ENCODE results near the gene ERCC5. TPM values are rescaled to one million over a fixed set of nuclear protein-coding genes. Genes with fewer than 3 reads are reported as not detected.

Gene ERCC5
- total and polyA plus RNA-seq, 2 experiments from 2014 or later: 31.3 to 58.7 TPM

- H3K9me2 ChIP-seq (replicated peaks; ENCODE audit: insufficient read depth): no peaks in the 10 kb centered on the region
- H3K27ac ChIP-seq: no peak overlapping the region
- no peaks in the 10 kb centered on the region for H3K36me3 ChIP-seq (replicated peaks; ENCODE audit: insufficient read depth, low read depth)
- no peaks in the 10 kb centered on the region for H4K20me1 ChIP-seq (ENCODE audit: insufficient read depth, poor library complexity, severe bottlenecking)
- H3K4me3 ChIP-seq: no peak overlapping the region
- no peak for TF ChIP-seq EZH2phosphoT487 (IDR thresholded peaks at IDR 0.05; ENCODE audit: low read depth, severe bottlenecking, unreplicated experiment)
- no peak for TF ChIP-seq EZH2 (IDR thresholded peaks at IDR 0.05; ENCODE audit: borderline replicate concordance)
- no peak for TF ChIP-seq CTCF (IDR thresholded peaks at IDR 0.05; ENCODE audit: poor library complexity)
- no peak overlapping the region for H3K4me2 ChIP-seq
- DNase-seq (ENCODE audit: low spot score): no peak
- WGBS (ENCODE audit: low lambda C conversion rate, missing lambda C conversion rate): 82% methylated on average over 1 of the region's 1 CpG
- H3K79me2 ChIP-seq: peaks cover 2% of the 10 kb centered on the region
- H3K4me1 ChIP-seq (ENCODE audit: insufficient read depth): no peaks in the 10 kb centered on the region
- no peaks in the 10 kb centered on the region for H3K9me3 ChIP-seq (ENCODE audit: low read depth)
- no peak overlapping the region for H2AFZ ChIP-seq
- no peaks in the 10 kb centered on the region for H3K27me3 ChIP-seq
Observed at GRCh38 chr13:102872531-102872930, 26.7 kb downstream of the ERCC5 start.

- no peaks in the 10 kb centered on the region for H4K20me1 ChIP-seq (ENCODE audit: insufficient read depth, poor library complexity, severe bottlenecking)
- WGBS (ENCODE audit: low lambda C conversion rate, missing lambda C conversion rate): 57% methylated on average over 3 of the region's 3 CpGs
- no peak overlapping the region for H3K27ac ChIP-seq
- no peak overlapping the region for H3K4me2 ChIP-seq
- peaks cover 2% of the 10 kb centered on the region for H3K79me2 ChIP-seq
- TF ChIP-seq EZH2phosphoT487 (IDR thresholded peaks at IDR 0.05; ENCODE audit: low read depth, severe bottlenecking, unreplicated experiment) (no peak), CTCF (IDR thresholded peaks at IDR 0.05; ENCODE audit: poor library complexity) (no peak), EZH2 (IDR thresholded peaks at IDR 0.05; ENCODE audit: borderline replicate concordance) (no peak)
- H3K36me3 ChIP-seq (replicated peaks; ENCODE audit: insufficient read depth, low read depth): no peaks in the 10 kb centered on the region
- no peaks in the 10 kb centered on the region for H3K4me1 ChIP-seq (ENCODE audit: insufficient read depth)
- DNase-seq (ENCODE audit: low spot score): no peak
- H3K9me3 ChIP-seq (ENCODE audit: low read depth): no peaks in the 10 kb centered on the region
- no peaks in the 10 kb centered on the region for H3K9me2 ChIP-seq (replicated peaks; ENCODE audit: insufficient read depth)
- no peaks in the 10 kb centered on the region for H3K27me3 ChIP-seq
- H2AFZ ChIP-seq: no peak overlapping the region
- no peak overlapping the region for H3K4me3 ChIP-seq
Observed at GRCh38 chr13:102873653-102874052, 27.8 kb downstream of the ERCC5 start.

- Histone ChIP-seq H3K79me2 (peaks cover 2% of the 10 kb centered on the region), H3K9me3 (ENCODE audit: low read depth) (no peaks in the 10 kb centered on the region), H3K27me3 (no peaks in the 10 kb centered on the region), H3K27ac (no peak overlapping the region), H3K4me3 (no peak overlapping the region), H3K36me3 (replicated peaks; ENCODE audit: insufficient read depth, low read depth) (no peaks in the 10 kb centered on the region), H3K9me2 (replicated peaks; ENCODE audit: insufficient read depth) (no peaks in the 10 kb centered on the region), H2AFZ (no peak overlapping the region), H4K20me1 (ENCODE audit: insufficient read depth, poor library complexity, severe bottlenecking) (no peaks in the 10 kb centered on the region), H3K4me2 (no peak overlapping the region), H3K4me1 (ENCODE audit: insufficient read depth) (no peaks in the 10 kb centered on the region)
- DNase-seq (ENCODE audit: low spot score): no peak
- 91% methylated on average over 4 of the region's 4 CpGs for WGBS (ENCODE audit: low lambda C conversion rate, missing lambda C conversion rate)
- no peak for TF ChIP-seq EZH2phosphoT487 (IDR thresholded peaks at IDR 0.05; ENCODE audit: low read depth, severe bottlenecking, unreplicated experiment)
- no peak for TF ChIP-seq EZH2 (IDR thresholded peaks at IDR 0.05; ENCODE audit: borderline replicate concordance)
- no peak for TF ChIP-seq CTCF (IDR thresholded peaks at IDR 0.05; ENCODE audit: poor library complexity)
Observed at GRCh38 chr13:102875256-102875655, 29.4 kb downstream of the ERCC5 start.

- no peak overlapping the region for H3K27ac ChIP-seq
- no peaks in the 10 kb centered on the region for H3K9me2 ChIP-seq (replicated peaks; ENCODE audit: insufficient read depth)
- H3K27me3 ChIP-seq: no peaks in the 10 kb centered on the region
- H3K4me3 ChIP-seq: no peak overlapping the region
- TF ChIP-seq EZH2 (IDR thresholded peaks at IDR 0.05; ENCODE audit: borderline replicate concordance) (no peak), EZH2phosphoT487 (IDR thresholded peaks at IDR 0.05; ENCODE audit: low read depth, severe bottlenecking, unreplicated experiment) (no peak), CTCF (IDR thresholded peaks at IDR 0.05; ENCODE audit: poor library complexity) (no peak)
- H3K4me1 ChIP-seq (ENCODE audit: insufficient read depth): no peaks in the 10 kb centered on the region
- no peaks in the 10 kb centered on the region for H3K9me3 ChIP-seq (ENCODE audit: low read depth)
- WGBS (ENCODE audit: low lambda C conversion rate, missing lambda C conversion rate): 100% methylated on average over 1 of the region's 1 CpG
- H3K36me3 ChIP-seq (replicated peaks; ENCODE audit: insufficient read depth, low read depth): no peaks in the 10 kb centered on the region
- H3K79me2 ChIP-seq: no peaks in the 10 kb centered on the region
- H2AFZ ChIP-seq: no peak overlapping the region
- H3K4me2 ChIP-seq: no peak overlapping the region
- H4K20me1 ChIP-seq (ENCODE audit: insufficient read depth, poor library complexity, severe bottlenecking): no peaks in the 10 kb centered on the region
- peak; percentile 42 for DNase-seq (ENCODE audit: low spot score)
Observed at GRCh38 chr13:102877303-102877702, 31.5 kb downstream of the ERCC5 start.
